GM21528 (cell line): ENCODE measurements around the gene ZMAT3.
A peak's percentile ranks its signal among the peaks of the same experiment; 100 is the strongest.
"Not testable (repeated sequence)": the region's sequence is repeated elsewhere in the genome, so short reads cannot be mapped to it uniquely, and the experiment has no call there.

Experiments used
- ATAC-seq: cut with Tn5 transposase; IDR thresholded peaks from one replicate; pipeline ENCODE4 v1.9.1; 2021; ENCODE audit warnings: mild to moderate bottlenecking, moderate library complexity; ENCODE audit not compliant: unreplicated experiment, low FRiP score

ZMAT3 gene, protein sequence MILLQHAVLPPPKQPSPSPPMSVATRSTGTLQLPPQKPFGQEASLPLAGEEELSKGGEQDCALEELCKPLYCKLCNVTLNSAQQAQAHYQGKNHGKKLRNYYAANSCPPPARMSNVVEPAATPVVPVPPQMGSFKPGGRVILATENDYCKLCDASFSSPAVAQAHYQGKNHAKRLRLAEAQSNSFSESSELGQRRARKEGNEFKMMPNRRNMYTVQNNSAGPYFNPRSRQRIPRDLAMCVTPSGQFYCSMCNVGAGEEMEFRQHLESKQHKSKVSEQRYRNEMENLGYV

DNA sequence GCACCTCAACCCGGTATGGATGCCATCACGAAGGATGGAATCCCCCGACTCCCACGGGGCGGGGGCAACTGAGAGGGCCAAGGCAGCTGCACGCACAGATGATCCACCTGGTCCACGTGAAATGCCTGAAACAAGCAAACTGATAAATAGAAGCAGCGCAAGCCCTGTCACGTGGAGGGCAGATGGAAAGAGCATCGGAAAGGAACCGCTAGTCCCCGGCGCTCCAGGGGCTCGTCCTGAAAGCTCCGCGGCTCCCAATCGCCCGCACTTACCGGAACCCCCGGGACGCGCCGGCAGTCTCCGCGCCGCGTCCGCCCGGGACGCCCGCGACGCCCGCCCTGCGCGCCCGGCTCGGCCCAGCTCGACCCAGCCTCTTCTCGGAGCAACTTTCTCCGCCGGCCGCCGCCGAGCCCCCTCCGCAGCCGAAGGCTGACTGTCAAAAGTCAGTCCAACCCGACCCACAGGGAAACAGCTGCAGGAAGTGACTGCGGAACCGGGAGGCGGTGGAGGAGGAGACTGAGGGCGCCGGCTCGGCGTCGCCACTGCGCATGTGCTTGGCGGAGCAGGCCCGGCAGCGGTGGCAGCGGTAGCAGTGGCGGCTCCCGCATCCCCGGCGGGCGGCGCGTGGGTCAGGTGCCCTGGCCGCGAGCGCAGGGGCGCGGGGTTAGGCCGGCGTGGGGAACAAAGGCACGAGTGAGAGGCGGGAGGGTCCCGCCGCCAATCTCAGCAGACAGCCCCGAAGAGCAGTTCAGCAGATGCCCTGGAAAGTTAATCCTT, at the start of gene ZMAT3:
ZMAT3 (minus strand) TSS at position 487 of the 777 bp plus-strand sequence. CDS start 4,057 bp downstream, outside the sequence.
- ATAC-seq = peak; percentile 71

DNA sequence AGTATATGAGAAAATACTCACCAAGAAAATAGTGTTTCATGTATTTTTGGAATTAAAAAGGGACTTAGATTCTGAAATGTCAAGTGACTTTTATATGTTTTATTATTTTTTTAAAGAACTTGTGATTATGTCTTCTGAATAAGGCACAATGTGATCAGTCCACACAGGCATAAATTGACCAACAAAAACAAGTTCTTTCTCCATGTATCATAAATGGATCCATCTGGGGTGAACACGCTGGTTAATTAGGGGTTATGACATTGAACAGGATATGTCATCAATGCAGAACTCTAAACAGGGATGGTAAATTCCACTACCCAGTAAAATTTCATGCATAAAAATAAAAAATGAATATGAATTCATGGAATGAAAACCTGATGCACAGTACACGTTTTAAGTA, 45.2 kb upstream of the ZMAT3 start:
- no peak for ATAC-seq

DNA sequence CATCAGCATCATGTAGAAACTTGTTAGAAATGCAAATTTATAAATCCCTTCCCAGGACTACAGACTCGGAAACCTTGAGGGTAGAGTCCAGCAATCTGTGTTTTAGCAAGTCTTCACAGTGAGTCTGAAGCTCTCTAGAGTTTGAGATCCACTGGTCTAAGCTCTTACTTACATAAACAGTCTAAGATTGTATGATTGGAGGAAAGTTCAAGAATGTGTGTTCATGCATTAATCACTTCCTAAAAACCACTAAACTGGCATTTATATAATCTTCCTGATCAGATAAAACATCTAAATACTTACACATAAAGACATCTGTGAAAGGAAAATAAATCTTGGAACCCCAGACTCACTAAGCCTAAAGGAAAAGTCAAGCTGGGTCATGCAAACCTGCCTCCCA, 43.8 kb upstream of the ZMAT3 start:
- not testable (repeated sequence) for ATAC-seq

DNA sequence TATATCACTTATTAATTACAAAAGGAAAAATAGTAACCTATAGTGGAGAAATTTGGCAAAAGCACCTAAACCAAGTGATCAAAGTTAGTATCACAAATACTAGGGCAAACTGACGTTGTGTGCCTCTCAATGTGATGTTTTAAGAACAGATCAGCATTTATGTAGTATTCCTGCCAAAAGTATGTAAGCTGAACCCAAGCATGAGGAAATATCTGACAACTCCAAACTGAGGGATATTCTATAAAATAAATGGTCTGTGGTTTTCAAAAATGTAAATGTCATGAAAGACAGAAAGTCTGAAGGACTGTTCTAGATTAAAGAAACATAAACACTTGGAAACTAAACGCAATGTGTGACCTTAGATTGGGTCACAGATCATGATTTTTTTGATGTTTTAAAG, 42.3 kb upstream of the ZMAT3 start:
- ATAC-seq = no peak

DNA sequence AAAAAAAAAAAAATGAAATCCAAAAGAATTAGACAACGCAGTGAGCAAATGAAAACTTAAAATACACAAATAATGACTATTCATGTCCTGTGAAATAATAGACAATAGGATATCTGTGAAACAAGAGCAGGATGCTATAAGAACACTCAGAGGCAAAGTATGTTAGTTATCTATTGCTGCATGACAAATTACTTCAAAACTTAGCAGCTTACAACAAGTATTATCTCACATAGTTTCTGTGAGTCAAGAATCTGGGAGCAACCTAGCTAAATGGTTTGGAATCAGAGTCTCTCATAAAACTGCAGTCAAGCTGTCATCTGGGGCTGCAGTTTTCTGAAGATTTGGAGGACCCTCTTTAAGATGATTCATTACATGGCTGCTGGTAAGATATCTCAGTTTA, 36.5 kb upstream of the ZMAT3 start:
- no peak for ATAC-seq

DNA sequence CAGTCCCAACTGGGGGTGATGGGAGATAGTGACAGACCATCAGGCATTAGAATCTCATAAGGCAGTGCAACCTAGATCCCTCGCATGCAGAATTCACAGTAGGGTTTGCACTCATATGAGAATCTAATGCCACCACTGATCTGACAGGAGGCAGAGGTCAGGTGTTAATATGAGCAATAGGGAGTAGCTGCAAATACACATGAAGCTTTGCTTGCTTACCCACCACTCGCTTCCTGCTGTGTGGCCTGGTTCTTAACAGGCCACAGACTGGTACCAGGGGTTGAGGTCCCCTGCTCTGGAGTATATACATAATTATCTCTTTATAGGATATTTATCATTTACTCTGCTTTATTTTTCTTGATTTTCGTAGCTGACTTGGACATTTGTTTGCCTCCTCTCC, 36.0 kb upstream of the ZMAT3 start:
- ATAC-seq = no peak

DNA sequence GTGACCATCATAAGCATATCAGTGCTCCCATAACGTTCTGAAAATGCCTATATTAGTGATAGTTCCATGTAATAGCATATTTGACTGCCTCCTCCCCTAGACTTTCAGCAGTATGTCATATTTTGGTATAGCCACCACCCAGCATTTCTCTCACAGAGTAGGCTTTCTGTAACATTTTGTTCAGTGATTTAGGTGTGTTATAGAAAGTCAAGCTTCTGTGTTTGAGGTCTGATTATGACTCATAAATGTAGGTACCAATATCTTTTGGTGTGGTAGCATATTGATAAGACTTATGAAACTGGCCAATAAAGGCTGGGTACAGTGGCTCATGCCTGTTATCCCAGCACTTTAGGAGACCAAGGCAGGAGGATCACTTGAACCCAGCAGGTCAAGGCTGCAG, 34.3 kb upstream of the ZMAT3 start:
- no peak for ATAC-seq

DNA sequence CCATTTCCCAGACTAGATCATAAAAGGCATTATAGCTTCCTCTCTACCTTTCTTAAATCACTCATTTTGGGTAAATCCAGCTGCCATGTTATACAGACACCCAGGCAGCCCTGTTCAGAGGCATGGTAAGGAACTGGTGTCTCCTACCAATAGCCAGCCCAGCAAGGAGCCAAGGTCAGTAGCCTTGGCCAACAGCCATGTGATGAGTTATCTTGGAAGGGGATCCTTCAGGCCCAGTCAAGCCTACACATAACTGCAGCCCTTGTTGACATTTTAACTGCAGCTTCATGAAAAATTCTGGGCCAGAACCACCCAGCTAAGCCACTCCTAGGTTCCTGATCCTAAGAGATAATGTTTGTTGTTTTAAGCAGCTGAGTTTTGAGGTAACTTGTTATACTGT, 29.0 kb upstream of the ZMAT3 start:
- ATAC-seq = no peak

DNA sequence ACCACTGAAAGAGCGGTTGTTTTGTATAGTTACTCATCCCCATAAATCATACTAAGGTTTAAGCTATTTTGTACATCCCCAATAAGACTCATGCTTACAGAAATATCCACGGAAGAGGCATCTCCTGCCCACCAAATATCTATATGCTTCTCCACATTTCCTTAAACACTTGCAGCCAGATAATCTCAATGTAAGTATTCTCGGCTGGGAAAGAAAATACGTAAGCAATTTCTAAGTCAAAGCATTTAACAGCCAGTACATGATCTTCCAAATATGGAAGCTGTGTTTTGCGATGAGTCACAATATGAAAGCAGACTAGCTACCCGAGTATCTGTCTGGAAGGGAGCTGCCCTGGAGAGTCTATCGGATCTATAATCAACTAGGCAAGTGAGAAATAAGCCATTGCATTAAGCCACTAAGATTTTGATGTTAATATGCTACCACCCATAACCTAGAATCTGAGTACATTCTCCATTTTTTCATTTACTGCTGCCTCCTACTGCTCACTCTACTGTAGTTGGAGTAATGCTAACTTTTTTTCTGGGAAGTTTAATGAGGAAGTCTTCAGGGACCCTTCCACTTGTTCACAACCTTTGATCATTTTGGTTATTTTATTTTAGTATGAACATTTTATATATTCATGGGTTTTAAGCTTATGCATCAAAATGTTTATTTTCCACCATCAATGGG, 26.9 kb upstream of the ZMAT3 start:
- ATAC-seq = no peak

DNA sequence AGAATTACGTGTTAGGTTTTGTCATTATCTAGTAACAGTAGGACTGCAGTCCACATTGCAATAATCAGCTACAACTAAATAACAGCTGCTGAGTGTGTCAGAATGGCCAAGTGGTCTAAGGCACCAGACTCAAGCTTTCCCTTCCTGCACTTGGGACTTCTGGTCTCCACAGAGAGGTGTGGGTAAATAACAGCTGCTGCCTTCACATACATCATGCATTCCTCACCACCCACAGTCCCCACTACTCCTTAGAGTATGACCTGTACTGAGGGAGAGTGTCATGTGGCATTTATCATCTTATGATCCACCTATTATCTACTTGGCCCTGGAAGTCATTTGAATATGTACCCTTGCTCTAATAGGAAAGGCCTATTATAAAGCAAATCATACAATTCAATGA, 22.2 kb upstream of the ZMAT3 start:
- no peak for ATAC-seq

DNA sequence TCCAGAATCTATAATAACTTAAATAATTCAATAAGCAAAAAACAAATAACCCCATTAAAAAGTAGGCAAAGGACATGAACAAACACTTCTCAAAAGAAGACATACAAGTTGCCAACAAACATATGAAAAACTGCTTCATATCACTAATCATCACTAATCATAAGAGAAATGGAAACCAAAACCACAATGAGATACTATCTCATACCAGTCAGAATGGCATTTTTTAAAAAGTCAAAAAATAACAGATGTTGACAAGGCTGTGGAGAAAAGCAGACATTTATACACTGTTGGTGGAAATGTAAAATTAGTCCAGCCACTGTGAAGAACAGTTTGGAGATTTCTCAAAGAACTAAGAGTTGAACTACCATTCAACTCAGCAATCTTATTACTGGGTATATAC, 19.5 kb upstream of the ZMAT3 start:
- ATAC-seq = no peak

DNA sequence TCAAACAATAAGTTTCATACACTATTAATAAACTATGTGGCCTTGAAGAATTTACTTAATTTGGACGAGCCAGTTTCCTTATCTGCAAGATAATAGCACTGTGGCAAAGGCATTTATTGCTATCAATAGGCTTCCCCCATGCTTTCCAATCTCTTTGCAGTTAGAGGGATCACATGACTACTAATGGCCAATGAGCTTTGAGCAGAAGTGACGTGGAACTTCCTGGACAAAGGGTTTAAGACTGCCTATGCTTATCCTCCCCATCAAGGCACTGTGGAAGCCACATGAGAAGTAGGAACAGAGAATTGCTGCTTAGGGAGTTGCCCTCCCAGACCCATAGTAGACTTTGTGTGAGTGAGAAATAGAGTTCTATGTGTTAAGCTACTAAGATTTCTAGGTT, 16.7 kb upstream of the ZMAT3 start:
- ATAC-seq = no peak

DNA sequence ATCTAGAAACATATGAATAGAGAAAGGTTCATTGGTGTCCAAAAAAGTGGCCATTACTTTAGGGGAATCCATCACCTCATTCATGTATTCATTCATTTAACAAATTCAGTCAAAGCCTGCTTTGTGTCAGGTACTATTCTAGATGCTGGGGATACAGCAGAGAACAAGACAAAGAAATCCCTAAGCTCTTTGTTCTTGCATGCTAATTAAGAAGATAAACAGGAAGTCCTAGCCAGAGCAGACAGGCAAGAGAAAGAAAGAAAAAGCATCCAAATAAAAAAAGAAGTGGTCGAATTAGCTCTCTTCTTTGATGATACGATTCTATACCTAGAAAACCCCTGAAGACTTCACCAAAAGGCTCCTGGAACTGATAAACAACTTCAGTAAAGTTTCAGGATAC, 12.4 kb upstream of the ZMAT3 start:
- ATAC-seq = no peak

DNA sequence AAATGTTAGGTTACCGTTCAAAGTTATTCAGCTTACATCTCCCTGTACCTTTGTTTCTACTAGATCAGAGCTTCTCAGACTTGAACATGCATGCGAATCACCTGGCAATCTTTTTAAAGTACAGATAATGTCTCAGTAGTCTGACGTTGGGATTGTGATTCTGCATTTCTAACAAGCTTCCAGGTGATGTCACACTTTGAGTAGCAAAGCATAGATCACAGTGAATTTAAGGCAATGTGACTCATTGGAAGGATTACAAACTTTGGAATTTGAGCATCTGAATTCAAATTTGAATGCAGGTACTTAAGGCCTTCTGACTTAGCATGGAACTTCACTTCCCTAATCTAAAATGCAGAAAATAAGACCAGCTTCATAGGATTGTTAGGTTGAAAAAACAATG, 10.8 kb upstream of the ZMAT3 start:
- no peak for ATAC-seq

DNA sequence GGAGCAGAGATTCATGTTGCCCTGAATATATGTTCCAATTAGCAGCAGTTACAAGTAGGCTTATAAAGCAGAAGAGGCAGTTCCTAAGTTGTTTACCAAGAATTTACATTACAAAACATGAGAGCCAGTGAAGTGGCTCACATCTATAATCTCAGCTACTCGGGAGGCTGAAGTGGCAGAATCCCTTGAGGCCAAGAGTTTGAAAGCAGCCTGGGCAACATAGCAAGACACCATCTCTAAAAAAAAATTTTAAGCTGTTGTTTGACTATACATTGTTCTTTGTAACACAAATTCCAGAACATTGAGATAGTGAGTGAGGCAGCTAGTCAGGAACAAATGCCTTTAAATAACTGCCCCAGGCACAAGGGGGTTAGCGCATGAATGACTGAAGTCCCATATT, 10.3 kb upstream of the ZMAT3 start:
- ATAC-seq = no peak

DNA sequence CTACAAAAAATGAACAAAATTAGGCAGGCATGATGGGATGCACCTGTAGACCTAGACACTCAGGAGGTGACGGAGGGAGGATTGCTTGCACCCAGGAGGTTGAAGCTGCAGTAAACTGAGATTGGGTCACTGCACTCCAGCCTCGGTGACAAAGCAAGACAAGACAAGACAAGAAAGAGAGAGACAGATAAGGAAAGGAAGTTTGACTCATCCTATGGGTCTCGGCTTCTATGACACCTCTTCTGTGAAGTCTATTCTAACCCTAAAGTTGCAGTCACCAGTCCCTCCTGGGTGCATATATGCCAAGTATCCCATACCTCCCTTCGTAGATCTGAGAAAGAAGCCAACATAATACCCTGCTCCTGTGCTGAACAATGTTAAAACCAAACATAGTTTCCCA, 7.9 kb upstream of the ZMAT3 start:
- ATAC-seq = no peak

DNA sequence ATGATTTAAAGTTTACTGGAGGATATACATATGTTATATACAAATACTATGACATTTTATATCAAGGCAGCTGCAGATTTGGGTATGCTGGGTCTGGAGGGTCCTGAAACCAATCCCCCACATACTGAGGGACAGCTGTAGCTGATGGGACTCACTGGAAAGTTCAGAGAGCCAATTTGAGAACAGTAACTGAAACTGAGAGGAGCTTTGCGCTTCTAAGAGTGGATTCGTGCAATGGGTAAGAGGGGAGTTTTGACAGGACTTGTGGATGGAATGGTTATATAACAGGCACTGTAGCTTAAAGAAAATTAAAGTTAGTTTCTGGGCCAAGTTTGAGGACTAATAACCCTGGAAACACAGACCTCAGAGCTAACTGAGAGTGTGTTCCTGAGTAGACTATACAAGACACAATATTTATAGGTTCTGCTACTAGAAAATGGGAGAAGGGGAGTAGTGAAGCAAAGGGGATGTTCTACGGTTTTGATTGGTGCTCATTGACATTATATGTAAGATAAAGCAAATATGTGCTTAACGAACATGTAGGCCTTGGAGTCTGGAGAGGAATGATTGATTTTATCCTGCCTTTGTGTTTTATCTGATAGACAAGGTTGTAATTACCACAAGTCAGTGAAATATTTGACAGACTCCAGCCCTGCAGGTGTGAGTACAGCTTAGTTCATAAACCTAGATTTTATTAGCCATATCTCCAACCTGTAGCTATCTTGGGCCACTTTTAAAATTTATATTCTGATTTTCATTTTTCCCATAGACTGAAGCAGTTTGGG, 4.8 kb upstream of the ZMAT3 start:
- ATAC-seq = peak; percentile 43

DNA sequence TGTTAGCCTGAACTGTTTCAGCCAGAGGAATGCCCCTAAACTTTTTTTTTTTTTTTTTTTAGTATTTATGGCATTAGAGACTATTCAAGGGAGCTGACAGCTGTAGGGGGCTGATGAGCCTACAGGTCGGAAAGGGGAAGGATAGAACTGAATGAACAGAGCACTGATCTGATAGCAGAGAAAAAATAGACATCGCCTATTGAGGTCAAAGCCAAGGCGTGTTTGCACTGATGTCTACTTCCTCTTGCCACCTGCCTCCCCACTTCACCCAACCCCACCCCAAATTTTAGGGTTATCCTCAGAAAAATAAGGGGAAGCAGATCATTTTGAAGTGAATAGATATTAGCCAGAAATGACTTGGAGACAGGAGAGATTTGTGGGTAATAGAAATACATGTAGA, 3.0 kb upstream of the ZMAT3 start:
- no peak for ATAC-seq

DNA sequence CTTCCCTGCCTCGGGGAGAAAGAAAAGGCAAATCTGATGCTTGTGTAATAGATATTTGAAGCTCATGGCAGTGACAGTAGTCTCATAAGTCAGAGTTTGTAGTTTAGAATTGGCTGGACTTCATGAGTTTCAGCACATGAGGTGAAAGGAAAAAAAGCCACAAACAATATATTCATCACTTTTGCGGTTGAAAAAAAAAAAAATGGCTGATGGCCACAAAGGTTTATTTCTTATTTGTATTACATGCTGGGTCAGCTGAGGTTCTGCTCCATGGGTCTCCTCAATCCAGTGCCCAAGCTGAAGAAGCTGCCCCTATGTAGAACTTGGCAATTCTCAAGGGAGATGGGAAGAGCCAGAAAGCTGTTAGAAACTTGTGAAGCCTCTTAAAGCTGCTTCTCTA, 2.2 kb upstream of the ZMAT3 start:
- ATAC-seq = no peak

DNA sequence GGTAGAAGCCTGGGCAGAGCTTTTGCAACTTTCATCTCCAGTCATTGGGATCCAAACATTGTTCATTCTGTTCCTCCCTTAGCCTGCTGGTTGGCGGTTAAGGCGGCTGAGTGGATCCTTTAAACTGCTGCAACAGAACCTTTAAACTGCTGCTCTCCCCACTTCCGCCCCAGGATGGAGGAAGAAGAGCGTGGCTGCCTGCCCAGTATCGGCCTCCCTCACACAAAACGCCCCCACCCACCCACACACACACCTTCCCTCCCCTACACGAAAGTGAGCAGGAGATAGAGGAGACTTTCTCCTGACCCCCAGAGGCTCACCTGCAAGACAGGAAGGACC, 460 bp upstream of the ZMAT3 start:
- peak; percentile 25 for ATAC-seq

DNA sequence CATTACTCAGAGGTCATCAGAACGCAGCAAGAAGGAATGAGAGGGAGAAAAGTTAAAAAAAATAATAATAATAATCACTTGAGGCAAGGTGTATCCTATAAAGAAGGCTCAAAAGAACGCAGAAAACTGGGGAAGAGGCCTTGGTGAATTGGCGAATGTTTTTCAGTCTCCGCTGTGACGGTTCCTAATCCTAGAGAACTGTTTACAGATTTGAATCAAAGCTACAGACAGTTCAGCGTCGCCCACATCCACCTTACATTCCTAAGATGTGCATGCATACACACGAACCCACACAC, 634 bp downstream of the ZMAT3 start:
- ATAC-seq = no peak
